WTC11 (cell line): ENCODE results near the gene NSUN2.

Experiments
- ETV6 ChIP-seq: sonication (generic); formaldehyde crosslinking; IDR thresholded peaks from 2 replicates; pipeline ENCODE4 v1.8.1; 2022; ENCODE audit warnings: mild to moderate bottlenecking, missing genetic modification reagents
- FOXP1 ChIP-seq: sonication (generic); formaldehyde crosslinking; IDR thresholded peaks from 2 replicates; pipeline ENCODE4 v1.8.0; 2022; ENCODE audit warnings: missing genetic modification reagents, mild to moderate bottlenecking, moderate library complexity, borderline replicate concordance
- JUN ChIP-seq: sonication (generic); formaldehyde crosslinking; IDR thresholded peaks from 2 replicates; pipeline ENCODE4 v1.8.0; 2023; ENCODE audit warnings: mild to moderate bottlenecking, missing genetic modification reagents
- NR3C1 ChIP-seq: sonication (generic); formaldehyde crosslinking; conservative IDR thresholded peaks from 2 replicates; pipeline ENCODE4 v1.8.1; 2023; ENCODE audit warnings: low read depth, mild to moderate bottlenecking, missing genetic modification reagents
- TF ChIP-seq, protein P1 (sequence below): fragments of 200-600 bp; IDR thresholded peaks from 2 replicates; pipeline ENCODE4 v1.8.0; 2022; ENCODE audit warnings: antibody characterized with exemption
- TF ChIP-seq, protein P2 (sequence below): sonication (generic); formaldehyde crosslinking; IDR thresholded peaks from 2 replicates; pipeline ENCODE4 v1.8.0; 2022; ENCODE audit warnings: missing genetic modification reagents
- TF ChIP-seq, protein P3 (sequence below): sonication (generic); formaldehyde crosslinking; IDR thresholded peaks from 2 replicates; pipeline ENCODE4 v1.8.0; 2022; ENCODE audit warnings: mild to moderate bottlenecking, missing genetic modification reagents

DNA sequence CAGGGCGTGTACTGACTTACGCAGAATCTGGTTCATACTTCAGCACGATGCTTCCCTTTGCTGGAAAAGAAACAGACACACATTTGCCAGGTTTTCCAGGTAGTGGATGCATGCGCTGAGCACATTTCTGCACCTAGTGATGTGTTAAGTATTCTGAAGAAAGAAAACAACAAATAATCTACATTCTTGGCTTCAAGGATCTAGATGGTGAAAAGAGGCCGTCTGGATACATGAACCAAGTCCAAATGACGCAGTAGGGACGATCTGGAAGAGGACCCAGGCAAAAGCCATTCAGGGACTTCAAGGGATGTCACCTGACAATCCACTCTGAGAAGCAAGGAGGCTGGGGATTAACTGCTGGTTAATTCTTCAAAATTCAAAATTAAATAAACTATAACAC lies 30.4 kb downstream of the NSUN2 start:
- TF ChIP-seq ETV6 (no peak), NR3C1 (no peak), FOXP1 (CRISPR knock-in tag) (no peak), JUN (no peak)
- TF ChIP-seq, protein P1, sequence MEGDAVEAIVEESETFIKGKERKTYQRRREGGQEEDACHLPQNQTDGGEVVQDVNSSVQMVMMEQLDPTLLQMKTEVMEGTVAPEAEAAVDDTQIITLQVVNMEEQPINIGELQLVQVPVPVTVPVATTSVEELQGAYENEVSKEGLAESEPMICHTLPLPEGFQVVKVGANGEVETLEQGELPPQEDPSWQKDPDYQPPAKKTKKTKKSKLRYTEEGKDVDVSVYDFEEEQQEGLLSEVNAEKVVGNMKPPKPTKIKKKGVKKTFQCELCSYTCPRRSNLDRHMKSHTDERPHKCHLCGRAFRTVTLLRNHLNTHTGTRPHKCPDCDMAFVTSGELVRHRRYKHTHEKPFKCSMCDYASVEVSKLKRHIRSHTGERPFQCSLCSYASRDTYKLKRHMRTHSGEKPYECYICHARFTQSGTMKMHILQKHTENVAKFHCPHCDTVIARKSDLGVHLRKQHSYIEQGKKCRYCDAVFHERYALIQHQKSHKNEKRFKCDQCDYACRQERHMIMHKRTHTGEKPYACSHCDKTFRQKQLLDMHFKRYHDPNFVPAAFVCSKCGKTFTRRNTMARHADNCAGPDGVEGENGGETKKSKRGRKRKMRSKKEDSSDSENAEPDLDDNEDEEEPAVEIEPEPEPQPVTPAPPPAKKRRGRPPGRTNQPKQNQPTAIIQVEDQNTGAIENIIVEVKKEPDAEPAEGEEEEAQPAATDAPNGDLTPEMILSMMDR: no peak
- TF ChIP-seq, protein P2, sequence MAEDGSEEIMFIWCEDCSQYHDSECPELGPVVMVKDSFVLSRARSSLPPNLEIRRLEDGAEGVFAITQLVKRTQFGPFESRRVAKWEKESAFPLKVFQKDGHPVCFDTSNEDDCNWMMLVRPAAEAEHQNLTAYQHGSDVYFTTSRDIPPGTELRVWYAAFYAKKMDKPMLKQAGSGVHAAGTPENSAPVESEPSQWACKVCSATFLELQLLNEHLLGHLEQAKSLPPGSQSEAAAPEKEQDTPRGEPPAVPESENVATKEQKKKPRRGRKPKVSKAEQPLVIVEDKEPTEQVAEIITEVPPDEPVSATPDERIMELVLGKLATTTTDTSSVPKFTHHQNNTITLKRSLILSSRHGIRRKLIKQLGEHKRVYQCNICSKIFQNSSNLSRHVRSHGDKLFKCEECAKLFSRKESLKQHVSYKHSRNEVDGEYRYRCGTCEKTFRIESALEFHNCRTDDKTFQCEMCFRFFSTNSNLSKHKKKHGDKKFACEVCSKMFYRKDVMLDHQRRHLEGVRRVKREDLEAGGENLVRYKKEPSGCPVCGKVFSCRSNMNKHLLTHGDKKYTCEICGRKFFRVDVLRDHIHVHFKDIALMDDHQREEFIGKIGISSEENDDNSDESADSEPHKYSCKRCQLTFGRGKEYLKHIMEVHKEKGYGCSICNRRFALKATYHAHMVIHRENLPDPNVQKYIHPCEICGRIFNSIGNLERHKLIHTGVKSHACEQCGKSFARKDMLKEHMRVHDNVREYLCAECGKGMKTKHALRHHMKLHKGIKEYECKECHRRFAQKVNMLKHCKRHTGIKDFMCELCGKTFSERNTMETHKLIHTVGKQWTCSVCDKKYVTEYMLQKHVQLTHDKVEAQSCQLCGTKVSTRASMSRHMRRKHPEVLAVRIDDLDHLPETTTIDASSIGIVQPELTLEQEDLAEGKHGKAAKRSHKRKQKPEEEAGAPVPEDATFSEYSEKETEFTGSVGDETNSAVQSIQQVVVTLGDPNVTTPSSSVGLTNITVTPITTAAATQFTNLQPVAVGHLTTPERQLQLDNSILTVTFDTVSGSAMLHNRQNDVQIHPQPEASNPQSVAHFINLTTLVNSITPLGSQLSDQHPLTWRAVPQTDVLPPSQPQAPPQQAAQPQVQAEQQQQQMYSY (CRISPR knock-in tag): no peak
- TF ChIP-seq, protein P3, sequence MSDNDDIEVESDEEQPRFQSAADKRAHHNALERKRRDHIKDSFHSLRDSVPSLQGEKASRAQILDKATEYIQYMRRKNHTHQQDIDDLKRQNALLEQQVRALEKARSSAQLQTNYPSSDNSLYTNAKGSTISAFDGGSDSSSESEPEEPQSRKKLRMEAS (CRISPR knock-in tag): no peak
